CD4-positive, alpha-beta T cell (primary cell): ENCODE measurements around the gene GOLGA6L2. TPM values are rescaled to one million over a fixed set of nuclear protein-coding genes. Genes with fewer than 3 reads are reported as not detected.

Source experiments
- ATAC-seq: fragments of 200-7000 bp; cut with Tn5 transposase; one replicate; pipeline ENCODE4 v1.10.0; 2022; ENCODE audit warnings: mild to moderate bottlenecking; ENCODE audit not compliant: poor library complexity
- CTCF ChIA-PET: fragments of 350-600 bp; sonication (Branson Sonifier 250); formaldehyde crosslinking; loops from one replicate; lab custom pipeline; 2021; ENCODE audit warnings: antibody characterized with exemption, inconsistent platforms; lab: Charles Lee
- POLR2A ChIA-PET: fragments of 350-600 bp; sonication (Branson Sonifier 250); formaldehyde crosslinking; loops from one replicate; lab custom pipeline; 2021; ENCODE audit warnings: antibody characterized with exemption, inconsistent platforms; lab: Charles Lee
- DNase-seq, 14 experiments: peaks; one replicate each; pipeline ENCODE4 v3.0.0-alpha.2; 2013 to 2020; ENCODE audit warnings: mixed read lengths in 2 of 14
- H3K27ac ChIP-seq, 2 donors: one replicate each; pipeline versions ENCODE4 v1.5.1 to v1.7.0; 2013; ENCODE audit warnings: low read length in 2 of 2, low read depth in 1 of 2, mild to moderate bottlenecking in 1 of 2
- H3K27me3 ChIP-seq, 2 experiments: 1 replicate in 1 of 2; 2 replicates in 1 of 2; pipeline versions ENCODE4 v1.6.1 to v1.7.0; 2013; ENCODE audit warnings: low read length in 2 of 2, control low read depth in 1 of 2, mild to moderate bottlenecking in 1 of 2, moderate library complexity in 1 of 2; ENCODE audit not compliant: insufficient read depth in 2 of 2, control insufficient read depth in 1 of 2
- H3K36me3 ChIP-seq: one replicate; pipeline ENCODE4 v1.6.1; 2013; ENCODE audit warnings: low read length, control low read depth; ENCODE audit not compliant: insufficient read depth
- H3K4me1 ChIP-seq: one replicate; pipeline ENCODE4 v1.6.1; 2013; ENCODE audit warnings: low read length, control low read depth; ENCODE audit not compliant: insufficient read depth
- H3K4me3 ChIP-seq: one replicate; pipeline ENCODE4 v1.5.1; 2013; ENCODE audit warnings: mild to moderate bottlenecking, low read length, moderate library complexity
- H3K9me3 ChIP-seq, 2 experiments: 1 replicate in 1 of 2; 2 replicates in 1 of 2; pipeline versions ENCODE4 v1.6.1 to v1.7.0; 2013; ENCODE audit warnings: low read length in 2 of 2, mild to moderate bottlenecking in 2 of 2, control low read depth in 1 of 2, moderate library complexity in 1 of 2; ENCODE audit not compliant: control insufficient read depth in 1 of 2, insufficient read depth in 1 of 2
- H3K27ac Mint-ChIP-seq: one replicate; pipeline ENCODE4 v1.8.0; 2020; ENCODE audit warnings: mixed read lengths
- H3K27me3 Mint-ChIP-seq: one replicate; pipeline ENCODE4 v1.8.0; 2021; ENCODE audit warnings: mixed read lengths
- H3K36me3 Mint-ChIP-seq: one replicate; pipeline ENCODE4 v1.8.0; 2021; ENCODE audit warnings: low read depth, mixed read lengths
- H3K4me1 Mint-ChIP-seq: one replicate; pipeline ENCODE4 v1.8.0; 2021; ENCODE audit warnings: low read depth, mixed read lengths
- H3K4me3 Mint-ChIP-seq: one replicate; pipeline ENCODE4 v1.8.0; 2020; ENCODE audit warnings: mild to moderate bottlenecking, mixed read lengths
- H3K9me3 Mint-ChIP-seq: one replicate; pipeline ENCODE4 v1.8.0; 2020; ENCODE audit warnings: mixed read lengths
- CTCF ChIP-seq: fragments of 200-600 bp; IDR thresholded peaks from one replicate; pipeline ENCODE4 v1.8.0; 2022; ENCODE audit warnings: antibody characterized with exemption, mild to moderate bottlenecking
- intact Hi-C, 2 experiments: fragments of 100-400 bp; cut with DNase I in 1 of 2; cut with micrococcal nuclease in 1 of 2; formaldehyde crosslinking; loops; one replicate each; pipeline versions ENCODE4 v1.15.1 to v1.9.0; 2023 to 2025; cut with DNase I, micrococcal nuclease
- total RNA-seq, 174 experiments: library from RNA in 2 of 174; stranded (reverse) in 2 of 174; gene quantifications; one replicate each; pipeline ENCODE4 v1.2.3 and lab custom pipeline; 2021 to 2026

The GOLGA6L2 gene
- total RNA-seq, 2 experiments from 2014 or later, result not detected

- H3K4me1 ChIP-seq, result no peaks in the 10 kb centered on the region
- ATAC-seq (no peak), DNase-seq (no peak)
- H3K36me3 Mint-ChIP-seq, result no peaks in the 10 kb centered on the region
- TF ChIP-seq CTCF, result no peak
- intact Hi-C loops, result no loop called here
- CTCF ChIA-PET, result no interaction called here
- H3K27ac ChIP-seq, result no peak overlapping the region
- H3K4me1 Mint-ChIP-seq, result no peaks in the 10 kb centered on the region
- no peak overlapping the region for H3K4me3 ChIP-seq
- POLR2A ChIA-PET, result no interaction called here
- no peak overlapping the region for H3K4me3 Mint-ChIP-seq
- H3K9me3 ChIP-seq, result no peaks in the 10 kb centered on the region
- no peak overlapping the region for H3K27ac Mint-ChIP-seq
- no peaks in the 10 kb centered on the region for H3K36me3 ChIP-seq
- H3K27me3 Mint-ChIP-seq, result peaks cover 13% of the 10 kb centered on the region
- H3K9me3 Mint-ChIP-seq, result no peaks in the 10 kb centered on the region
- no peaks in the 10 kb centered on the region for H3K27me3 ChIP-seq
Observed at GRCh38 chr15:23441204-23441603, 5.8 kb downstream of the GOLGA6L2 start.

- no peaks in the 10 kb centered on the region for H3K36me3 Mint-ChIP-seq
- ChIA-PET CTCF (no interaction called here), POLR2A (no interaction called here)
- no peak overlapping the region for H3K4me3 Mint-ChIP-seq
- Histone ChIP-seq H3K9me3 (no peaks in the 10 kb centered on the region), H3K27ac (no peak overlapping the region), H3K4me1 (no peaks in the 10 kb centered on the region), H3K36me3 (no peaks in the 10 kb centered on the region), H3K4me3 (no peak overlapping the region), H3K27me3 (no peaks in the 10 kb centered on the region)
- H3K27me3 Mint-ChIP-seq, result peaks cover 13% of the 10 kb centered on the region
- no peaks in the 10 kb centered on the region for H3K4me1 Mint-ChIP-seq
- H3K9me3 Mint-ChIP-seq, result no peaks in the 10 kb centered on the region
- no peak for TF ChIP-seq CTCF
- H3K27ac Mint-ChIP-seq, result no peak overlapping the region
- intact Hi-C loops, result no loop called here
- no peak for DNase-seq
- no peak for ATAC-seq
Observed at GRCh38 chr15:23440596-23440995, 6.4 kb downstream of the GOLGA6L2 start.

DNA sequence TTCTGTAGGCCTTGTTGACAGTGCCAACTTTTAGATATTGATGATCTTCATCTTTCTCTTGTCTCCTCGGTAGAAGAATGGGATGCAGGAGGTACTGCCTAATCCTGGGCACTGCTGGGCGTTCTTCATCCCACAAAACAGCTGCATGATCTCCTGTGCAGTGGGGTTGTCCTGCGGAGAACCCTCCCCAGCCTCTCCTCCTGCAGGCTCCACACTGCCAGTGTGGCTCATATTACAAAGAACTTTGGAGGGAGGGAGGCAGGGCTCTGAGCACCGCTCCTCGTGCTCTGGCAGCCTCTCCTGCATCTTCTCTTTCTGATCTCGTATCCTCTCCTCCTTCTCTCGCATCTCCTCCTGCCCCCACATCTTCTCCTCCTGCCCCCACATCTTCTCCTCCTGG, 7.5 kb downstream of the GOLGA6L2 start:
- Mint-ChIP-seq H3K27me3 (peaks cover 13% of the 10 kb centered on the region), H3K36me3 (no peaks in the 10 kb centered on the region), H3K9me3 (no peaks in the 10 kb centered on the region), H3K27ac (no peak overlapping the region), H3K4me1 (no peaks in the 10 kb centered on the region), H3K4me3 (no peak overlapping the region)
- Histone ChIP-seq H3K27ac (no peak overlapping the region), H3K4me3 (no peak overlapping the region), H3K27me3 (no peaks in the 10 kb centered on the region), H3K4me1 (no peaks in the 10 kb centered on the region), H3K36me3 (no peaks in the 10 kb centered on the region), H3K9me3 (no peaks in the 10 kb centered on the region)
- no peak for DNase-seq
- TF ChIP-seq CTCF, result no peak
- intact Hi-C loops, result no loop called here
- ATAC-seq, result no peak
- POLR2A ChIA-PET, result no interaction called here
- CTCF ChIA-PET, result no interaction called here
